Measurements from ENCODE around the gene KIF25.
"Not testable (repeated sequence)": the region's sequence is repeated elsewhere in the genome, so short reads cannot be mapped to it uniquely, and the experiment has no call there.

Gene KIF25

DNA sequence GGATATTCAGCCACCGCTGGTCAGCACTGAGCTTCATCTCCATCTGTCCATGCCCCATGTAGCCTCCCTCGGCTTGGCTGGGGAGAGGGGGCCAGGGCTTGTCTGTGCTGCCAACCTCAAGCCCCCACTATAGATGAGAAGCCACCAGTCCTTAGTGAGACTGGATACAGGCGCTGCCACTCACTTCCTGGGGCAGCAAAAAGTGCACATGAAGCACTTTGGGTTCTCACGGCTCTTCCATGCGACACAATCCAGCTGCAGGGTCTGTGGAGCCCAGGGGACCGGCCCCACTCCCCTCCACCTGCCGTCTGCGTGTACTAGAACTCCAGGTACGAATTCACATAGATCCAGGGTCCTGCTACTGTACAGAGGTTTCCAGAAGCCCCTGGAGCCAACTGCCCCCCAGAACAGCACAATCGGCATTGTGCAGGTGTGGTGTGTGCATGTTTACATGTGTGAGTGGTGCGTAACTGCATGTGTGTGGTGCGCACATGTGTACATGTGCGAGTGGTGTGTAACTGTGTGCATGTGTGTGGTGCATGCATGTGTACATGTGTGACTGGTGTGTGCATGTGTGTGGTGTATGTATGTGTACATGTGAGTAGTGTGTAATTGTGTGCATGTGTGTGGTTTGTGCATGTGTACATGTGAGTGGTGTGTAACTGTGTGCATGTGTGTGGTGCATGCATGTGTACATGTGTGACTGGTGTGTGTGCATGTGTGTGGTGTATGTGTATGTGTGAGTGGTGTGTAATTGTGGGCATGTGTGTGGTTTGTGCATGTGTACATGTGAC is 76.7 kb downstream of the KIF25 start:
- FAIRE-seq, result no peak

DNA sequence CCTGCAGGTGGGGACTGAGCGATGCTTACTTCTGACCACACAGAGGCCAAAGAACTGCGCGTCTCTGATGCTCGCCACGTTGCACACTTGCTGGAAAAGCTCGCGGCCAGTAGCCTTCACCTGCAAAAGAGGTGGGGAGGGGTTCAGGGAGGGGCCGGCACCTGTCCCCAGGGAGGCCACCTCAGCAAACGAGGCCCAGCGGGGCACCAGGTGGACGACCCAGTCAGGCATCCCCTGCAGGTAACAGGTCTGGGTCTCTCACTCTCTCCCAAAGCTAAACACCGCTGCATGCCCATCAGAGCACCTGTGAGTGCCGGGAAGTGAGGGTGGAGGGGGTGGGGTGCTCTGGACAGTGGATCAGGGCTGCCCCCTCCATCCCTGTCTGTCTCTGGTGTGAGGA is 77.7 kb downstream of the KIF25 start:
- no peak for FAIRE-seq

DNA sequence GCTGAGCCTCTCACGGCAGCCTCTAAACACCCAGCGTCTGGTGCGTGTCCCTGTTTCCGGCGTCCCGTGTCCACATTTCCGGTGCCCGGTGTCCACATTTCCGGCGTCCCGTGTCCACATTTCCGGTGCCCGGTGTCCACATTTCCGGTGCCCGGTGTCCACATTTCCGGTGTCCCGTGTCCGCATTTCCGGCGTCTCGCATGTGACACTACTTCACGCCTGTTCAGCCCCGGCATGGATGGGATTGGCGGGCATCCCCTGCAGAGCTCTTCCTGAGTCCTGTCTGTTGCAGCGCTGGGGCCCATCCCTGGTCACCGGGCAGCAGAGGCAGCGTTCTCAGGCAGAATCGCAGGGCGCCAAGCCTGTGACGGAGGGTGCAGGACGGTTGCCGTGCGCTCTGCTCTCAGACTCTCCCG is 78.3 kb downstream of the KIF25 start:
- no peak for FAIRE-seq

GRCh38 chr6:168077401-168077800 is 79.9 kb downstream of the KIF25 start:
- FAIRE-seq, result not testable (repeated sequence)

- no peak for FAIRE-seq
These were observed 80.9 kb downstream of the KIF25 start for GRCh38 chr6:168078175-168078942.

DNA sequence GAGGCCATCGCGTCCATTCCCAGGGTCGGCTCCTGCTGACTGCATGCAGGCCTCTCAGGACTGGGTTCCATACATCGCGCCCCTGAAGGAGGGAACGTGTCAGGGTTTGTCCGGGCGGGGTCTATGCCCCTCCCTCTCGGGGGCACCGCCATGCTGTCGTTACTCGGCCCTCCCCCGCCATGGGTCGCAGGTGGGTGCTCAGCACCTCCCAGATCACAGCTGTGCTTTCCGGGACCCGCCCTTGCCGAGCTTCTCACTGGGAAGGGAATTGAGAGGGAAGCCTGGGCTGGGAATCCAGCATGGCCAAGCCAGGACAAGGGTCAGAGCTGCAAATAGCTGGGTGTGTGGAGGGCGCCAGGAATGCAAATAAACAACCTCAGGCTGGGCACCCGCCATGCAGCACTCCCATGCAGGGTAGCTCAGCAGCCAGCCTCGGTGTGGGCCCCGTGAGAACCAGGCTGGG is 81.5 kb downstream of the KIF25 start, which contains the start of gene FRMD1:
TSS of gene FRMD1 (minus strand) at position 270 of the 463 bp plus-strand sequence. CDS start at position 152, 118 bp downstream.
- no peak for FAIRE-seq

- no peak for FAIRE-seq
These were observed 83.1 kb downstream of the KIF25 start for GRCh38 chr6:168080393-168081077.

GRCh38 chr6:168081858-168082546 is 84.5 kb downstream of the KIF25 start:
- FAIRE-seq, result no peak

DNA sequence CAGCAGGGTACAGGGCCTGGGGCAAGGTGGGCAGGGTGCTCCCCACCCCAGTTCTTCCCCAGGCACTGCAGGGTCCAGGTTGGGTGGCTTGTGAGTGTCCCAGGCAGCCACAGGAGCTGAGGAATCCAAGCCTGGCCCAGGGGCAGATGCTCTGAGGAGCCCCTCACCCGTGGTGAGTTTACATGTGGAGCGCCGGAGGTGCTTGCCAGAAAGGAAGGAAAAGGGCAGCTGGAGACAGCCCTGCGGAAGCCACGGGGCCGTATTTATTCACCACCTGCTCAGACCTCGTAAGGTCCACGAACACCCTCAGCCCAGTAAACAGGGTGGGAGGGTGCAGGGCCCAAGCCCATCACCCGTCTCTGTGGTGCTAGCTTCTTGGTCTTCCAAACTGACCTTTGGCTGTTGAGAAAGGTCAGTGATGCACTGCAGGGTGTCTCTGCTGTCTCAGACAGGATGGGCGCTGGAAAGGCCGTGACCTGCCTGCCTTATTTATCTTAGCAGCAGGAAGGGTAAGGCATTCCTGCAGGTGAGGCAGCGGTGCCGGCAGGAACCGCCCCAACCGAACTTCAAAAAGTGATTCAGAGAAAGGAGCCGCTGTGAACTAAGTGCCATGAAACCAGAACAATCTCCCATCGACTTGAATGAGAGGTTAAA is 85.5 kb downstream of the KIF25 start:
- no peak for FAIRE-seq

GRCh38 chr6:168083514-168083885 is 86.0 kb downstream of the KIF25 start:
- FAIRE-seq, result no peak

DNA sequence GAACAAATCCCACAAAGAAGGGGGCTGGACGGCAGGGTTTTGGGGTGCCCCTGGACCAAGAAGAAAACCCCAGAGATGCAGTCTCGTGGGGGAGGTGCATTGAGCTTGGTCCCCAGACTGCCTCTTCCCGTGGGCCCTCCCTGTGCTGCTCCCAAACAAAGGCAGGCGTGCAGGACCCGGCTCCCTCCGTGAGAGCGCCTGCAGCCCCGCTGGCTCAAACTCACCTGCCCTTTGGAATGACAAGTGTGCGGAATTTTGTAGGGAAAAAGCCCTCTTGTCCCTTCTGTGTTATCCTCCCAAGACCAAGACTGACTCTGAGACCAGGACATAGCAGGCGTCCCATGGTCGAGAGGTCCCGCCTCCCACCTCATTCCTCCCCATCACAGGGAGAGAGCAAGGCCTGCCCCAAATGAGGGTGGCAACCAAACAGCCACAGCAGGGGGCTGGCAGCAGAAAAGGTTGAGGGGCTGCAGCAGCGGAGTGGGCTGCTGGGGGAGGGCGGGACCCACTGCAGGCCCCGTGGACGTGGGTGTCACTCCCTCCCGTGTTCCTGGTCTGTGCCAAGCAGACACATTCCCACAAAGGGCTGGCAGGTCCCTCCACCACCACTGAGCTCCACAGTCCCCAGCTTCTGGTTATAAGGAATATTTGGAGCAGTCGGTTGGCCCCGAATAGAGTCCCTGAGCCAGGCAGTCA is 87.1 kb downstream of the KIF25 start:
- no peak for FAIRE-seq

- no peak for FAIRE-seq
These were observed 88.6 kb downstream of the KIF25 start for GRCh38 chr6:168086066-168086465.

GRCh38 chr6:168086616-168087015 is 89.1 kb downstream of the KIF25 start:
- FAIRE-seq, result no peak

DNA sequence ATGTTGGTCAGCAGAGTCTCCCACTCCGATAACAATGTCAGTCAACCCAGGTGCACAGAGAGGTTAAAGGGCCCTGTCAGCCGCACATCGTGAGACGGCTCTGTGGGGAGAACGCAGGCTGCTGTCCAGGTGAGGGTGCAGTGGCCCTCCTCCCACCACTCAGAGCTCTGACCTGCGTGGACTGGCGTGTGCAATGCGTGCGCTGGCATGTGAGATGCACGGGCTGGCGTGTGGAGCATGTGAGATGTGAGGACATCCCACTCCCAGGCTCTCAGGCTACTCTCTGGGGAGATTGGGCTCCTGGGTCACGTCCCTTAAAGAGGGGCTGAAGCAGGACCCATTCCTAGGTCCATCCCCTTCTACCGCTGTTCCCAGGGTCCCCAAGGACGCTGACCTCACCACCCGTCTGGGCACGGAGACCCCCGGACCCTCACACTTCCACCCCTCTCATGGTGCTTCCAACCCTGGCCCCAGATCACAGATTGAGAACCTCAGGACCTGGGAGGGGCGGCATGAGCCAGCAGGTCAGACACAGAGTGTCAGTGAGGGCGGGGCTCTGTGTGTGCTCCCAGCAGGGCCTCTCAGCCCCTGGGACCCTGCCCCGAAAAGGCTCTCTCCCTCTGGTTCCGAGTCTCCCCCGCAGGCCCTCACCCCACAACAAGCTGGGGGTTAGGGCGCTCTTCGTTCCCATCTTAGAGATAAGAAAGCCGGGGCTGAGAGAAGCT is 90.1 kb downstream of the KIF25 start:
- no peak for FAIRE-seq

DNA sequence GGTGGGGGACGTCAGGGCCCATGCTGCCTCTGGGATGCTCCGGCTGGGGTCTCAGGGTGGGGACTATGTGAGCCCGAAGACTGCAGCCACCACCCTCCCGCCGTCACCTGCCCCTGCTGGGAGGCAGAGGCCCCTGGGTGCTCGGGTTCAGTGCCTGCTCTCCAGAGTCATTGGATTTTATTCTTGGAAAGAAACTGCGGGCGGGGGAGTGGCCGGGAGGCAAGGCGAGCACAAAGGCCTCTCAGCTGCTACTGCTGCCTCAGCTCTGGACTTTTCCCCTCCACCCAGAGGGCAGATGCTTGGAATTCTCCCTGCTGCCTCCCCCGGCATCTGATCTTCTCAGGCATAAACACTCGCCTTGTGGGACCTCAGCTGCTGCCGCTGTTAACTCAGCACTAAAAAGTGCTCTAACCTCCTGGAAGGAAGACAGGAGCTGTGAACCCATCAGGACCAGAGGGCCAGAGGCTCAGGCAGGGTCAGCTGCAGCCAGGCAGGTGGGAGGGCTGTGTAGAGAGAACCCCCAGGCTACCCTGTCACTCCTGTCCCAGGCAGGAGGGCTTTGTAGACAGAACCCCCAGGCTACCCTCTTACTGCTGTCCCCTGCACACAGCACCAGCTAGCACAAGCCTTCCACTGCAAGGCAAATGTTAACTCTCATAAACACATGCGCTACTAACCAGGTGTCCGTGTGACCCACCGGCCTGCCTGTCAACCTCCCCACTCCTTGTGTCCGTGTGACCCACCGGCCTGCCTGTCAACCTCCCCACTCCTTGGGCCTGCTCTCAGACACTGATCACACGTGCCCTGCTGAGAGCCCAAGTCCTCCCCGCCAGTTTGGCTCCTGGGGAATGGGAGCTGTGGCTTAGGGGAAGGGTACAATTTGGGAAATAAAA is 90.9 kb downstream of the KIF25 start:
- no peak for FAIRE-seq

DNA sequence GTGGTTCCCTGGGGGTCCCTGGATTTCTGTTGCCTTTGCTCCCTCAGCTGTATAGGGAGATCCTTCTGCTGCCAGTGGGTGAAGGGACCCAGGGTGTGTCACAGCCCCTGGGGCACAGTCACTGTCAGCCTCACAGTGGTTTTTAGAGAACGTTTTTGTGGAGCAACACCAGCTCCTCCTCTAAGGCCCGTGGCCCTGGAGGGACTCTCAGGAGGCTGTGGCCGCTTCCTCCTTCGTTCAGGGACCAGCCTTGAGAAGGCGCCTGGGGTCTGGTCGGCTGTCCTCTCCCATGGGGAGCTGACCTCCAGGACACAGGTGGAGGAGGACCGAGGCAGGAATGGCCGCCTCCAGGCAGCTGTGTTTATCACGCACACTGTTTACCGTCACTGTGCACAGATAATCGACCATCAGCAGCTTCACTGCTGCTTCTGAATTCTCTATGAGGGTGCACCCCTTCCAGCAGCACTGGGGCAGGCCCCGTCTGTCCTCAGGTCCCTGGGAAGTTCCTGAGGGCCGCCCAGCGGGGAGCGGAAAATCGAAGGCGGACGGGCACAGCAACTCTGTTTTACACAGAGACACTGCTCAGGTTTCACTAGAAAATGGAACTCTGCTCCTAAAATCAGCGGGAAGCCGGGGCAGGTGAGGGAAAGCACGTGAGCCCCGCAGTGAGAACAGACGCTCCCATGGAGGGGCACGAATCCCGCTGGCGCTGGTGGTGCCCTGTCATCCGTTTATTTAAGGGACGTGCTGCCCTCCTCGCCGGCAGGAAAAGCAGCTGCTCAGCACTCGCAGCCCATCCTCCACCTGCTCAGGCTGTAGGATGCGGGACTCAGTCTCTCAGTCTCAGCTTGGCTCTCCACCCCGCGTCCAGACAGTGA is 92.0 kb downstream of the KIF25 start:
- no peak for FAIRE-seq

DNA sequence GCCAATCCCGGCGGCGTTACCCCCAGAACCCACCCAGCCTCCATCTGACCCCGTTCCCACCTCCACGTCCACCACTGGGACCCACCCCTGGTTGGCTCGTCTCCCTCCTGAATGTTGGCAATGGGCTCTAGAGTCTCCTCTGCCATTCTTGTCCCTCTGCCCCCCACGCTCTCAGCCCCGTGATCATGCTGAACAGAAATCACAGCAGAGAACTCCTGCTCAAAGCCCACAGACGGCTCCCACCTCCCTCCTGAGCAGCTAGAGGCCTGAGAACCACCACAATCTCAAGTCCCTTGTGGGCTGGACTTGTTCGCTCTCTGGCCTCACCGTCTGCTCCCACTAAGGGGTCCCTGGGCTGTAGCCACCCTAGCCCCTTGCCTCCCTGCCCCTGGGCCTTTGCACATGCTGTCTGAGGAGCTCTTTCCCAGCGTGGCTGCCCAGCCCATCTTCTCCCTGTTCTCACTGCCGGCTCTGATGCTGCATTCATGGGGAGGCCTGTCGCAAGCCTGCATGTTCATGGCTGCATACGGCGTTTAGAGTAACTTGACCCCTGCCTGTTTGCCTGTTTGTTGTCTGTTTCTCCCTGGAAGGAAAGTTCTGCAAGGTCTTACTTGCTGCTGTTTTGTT is 92.7 kb downstream of the KIF25 start:
- FAIRE-seq, result no peak

GRCh38 chr6:168090706-168091105 is 93.2 kb downstream of the KIF25 start:
- no peak for FAIRE-seq

Measured in TTC549 (cell line).